HG03135 (cell line): ENCODE measurements around the gene IFI27.

ENCODE experiments used
- ATAC-seq: cut with Tn5 transposase; IDR thresholded peaks from one replicate; pipeline ENCODE4 v1.9.1; 2021; ENCODE audit warnings: mild to moderate bottlenecking, moderate library complexity; ENCODE audit not compliant: unreplicated experiment

The IFI27 gene

GRCh38 chr14:94102768-94103482 is 7.6 kb upstream of the IFI27 start:
- no peak for ATAC-seq

DNA sequence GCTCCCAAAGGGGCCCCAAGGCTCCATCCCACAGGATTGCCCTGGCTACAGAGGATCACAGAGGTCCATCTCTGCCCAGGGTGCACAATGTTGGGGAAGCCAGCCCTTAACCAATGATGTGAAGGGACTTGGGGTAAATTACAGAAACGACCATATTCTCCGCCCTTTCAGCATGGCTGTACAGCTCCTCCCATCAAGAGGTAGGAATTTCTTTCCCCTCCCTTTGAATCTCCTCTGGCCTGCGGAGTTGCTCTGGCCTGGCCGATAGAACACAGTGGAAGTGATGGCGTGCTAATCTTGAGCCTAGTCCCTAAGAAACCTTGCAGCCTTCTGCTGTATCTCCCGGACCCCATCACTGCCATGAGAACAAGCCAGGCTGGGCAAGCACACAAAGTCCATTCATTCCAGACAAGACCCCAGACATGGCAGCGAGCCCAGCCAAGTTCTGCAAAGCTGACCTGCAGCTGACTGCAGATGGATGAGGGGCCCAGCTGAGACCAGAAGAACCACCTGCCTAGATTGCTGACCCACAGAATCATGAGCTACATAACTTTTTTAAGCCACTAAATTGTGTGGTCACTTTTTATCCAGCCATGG is 6.9 kb upstream of the IFI27 start:
- ATAC-seq, result no peak

- no peak for ATAC-seq
Observed at GRCh38 chr14:94104731-94105130, 5.8 kb upstream of the IFI27 start.

DNA sequence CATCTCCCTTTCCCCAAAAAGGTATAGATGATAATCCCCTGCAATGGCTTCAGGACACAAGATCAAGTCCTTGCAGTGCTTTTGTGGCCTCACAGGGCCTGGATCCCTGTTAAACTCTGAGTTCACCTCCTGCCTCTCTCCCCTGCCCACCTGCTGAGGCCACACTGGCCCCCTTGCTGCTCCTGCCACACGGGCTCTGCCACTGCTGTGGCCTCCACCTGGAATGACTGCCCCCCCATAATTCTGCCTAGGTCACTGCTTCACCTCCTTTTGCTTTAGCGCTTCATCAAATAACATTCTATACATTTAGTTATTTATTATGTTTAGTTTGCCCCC is 653 bp upstream of the IFI27 start:
- ATAC-seq, result no peak

- ATAC-seq, result no peak
Observed at GRCh38 chr14:94111276-94112095, 950 bp downstream of the IFI27 start.

DNA sequence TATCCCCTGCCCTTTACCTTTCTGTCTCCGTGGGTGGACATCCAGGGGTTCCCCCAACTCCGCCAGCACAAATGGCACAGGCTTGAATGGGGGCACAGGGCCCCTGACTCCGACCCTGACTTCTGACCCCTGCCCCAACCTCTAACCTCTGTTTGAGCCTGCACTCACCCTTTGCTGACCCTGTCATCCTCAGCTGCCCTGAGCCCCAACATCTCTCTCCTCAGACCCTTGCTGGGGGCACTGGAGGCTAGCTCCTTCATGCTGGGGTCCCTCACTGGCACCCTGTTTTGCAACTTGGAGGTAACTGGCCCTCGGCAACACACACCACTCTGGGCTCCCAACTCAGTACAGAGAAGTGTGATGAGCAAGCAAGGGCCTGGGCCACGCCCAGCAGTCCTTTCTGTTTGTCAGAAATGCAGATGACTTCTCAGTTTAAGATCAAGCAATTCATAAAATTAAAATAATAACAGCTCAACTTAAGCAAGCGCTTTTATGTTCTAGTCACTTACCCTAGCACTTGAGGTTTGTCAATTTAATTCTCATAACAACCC is 2.1 kb downstream of the IFI27 start:
- no peak for ATAC-seq

DNA sequence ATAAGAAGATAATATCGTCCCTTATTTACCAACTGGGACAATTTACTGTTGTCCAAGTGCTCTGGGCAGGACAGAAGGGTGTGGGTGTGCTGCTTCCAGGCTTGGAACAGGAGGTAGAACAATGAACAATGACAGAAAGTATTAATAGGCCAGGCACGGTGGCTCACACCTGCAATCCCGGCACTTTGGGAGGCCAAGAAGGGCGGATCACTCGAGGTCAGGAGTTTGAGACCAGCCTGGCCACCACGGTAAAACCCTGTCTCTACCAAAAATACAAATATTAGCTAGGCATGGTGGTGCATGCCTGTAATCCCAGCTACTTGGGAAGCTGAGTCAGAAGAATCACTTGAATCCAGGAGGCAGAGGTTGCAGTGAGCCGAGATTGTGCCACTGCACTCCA is 2.5 kb downstream of the IFI27 start:
- no peak for ATAC-seq

DNA sequence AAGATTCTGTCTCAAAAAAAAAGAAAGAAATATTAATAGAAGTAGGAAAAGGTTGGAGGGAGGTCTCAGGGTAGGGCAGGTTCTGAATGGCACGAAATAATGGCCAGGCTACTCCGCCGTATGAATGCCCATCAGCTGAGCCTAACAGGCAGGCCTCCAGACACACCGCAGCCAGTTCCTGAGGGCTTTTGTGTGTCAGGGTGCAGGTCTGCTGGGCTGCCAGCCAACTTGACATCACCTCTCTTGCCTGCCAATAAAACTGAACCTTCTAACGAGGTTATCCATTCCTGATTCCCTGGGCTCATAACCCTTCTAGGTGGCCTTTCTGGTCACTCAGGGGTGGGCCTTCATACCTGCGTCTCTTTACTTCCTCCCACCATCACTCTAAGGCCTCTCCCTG is 3.0 kb downstream of the IFI27 start:
- no peak for ATAC-seq

DNA sequence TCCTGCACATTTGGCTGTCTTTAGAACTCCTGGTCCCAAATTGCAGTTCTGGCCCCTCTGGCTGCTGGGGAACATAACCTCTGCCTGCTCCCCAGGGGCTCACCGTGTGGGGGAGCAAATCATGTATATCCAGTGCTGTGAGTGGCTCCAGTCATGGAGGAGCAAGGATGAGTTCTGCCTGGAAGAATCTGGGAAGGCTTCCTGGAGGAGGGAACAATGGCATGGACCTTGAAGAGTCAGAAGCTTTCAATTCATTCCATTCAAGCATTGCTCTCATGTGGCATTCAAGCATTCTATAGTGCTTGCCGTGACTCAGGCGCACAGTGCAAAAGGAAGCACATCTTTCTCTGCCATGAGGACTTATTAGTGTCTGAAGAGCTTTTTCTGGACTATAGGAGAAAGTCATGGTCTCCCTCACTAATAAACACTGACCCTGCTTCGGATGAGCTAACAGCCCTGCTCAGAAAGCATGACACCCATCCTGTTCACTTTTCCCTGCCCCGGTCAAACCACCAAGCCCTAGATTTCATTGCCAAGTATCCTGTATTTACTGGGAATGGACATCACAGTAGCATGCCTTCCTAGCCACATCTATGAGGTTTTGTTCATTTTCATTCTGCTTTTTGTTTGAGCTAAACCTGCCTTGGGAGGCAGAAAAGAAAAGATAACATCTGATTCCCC is 3.5 kb downstream of the IFI27 start:
- no peak for ATAC-seq

DNA sequence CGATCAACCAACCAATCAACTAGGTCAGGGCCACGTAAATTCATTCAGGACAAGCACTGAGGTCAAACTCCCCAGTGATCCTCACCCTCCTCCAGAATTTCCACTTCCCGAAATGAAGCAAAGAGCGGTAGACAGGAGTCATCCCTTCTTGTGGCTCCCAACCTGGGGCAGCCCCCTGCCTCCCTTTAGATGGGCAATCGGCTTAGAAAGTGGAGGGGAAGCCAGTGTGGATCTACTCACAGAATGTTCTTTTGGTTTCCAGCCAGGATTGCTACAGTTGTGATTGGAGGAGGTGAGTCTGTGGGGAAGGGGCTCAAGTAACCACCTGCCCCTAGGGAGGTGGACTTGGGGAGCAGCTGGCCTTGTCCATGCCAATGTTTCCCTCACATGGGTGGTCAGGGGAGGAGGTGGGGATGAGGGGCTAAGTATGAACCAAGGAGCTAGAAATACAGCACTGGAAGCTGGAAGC is 4.1 kb downstream of the IFI27 start:
- ATAC-seq, result no peak

DNA sequence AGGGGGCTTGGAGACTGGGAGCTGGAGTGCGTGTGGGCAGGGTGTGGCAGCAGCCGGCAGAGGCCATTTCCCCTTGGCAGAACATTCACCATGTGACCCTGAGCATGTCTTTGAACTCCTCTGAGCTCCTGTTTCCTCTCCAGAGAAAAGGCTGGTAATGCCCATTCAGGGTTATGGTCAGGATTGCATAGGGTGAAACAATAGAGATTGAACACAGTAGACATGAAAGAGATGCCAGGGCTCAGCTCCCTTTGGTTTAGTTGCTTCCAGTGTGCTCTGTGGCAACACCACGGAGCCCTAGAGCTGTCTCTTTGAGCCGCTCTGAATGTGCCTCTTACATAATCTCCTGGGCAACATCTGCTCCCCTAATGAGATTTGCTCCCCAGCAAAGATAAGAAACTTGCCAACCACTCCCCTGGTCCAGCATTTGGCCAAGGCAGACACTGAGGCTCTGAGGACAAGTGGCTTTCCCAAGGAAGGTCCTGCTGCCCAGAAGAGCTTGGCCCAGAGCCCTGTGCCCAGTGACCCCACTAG is 4.6 kb downstream of the IFI27 start:
- no peak for ATAC-seq

GRCh38 chr14:94115631-94116030 is 5.1 kb downstream of the IFI27 start:
- ATAC-seq, result no peak

DNA sequence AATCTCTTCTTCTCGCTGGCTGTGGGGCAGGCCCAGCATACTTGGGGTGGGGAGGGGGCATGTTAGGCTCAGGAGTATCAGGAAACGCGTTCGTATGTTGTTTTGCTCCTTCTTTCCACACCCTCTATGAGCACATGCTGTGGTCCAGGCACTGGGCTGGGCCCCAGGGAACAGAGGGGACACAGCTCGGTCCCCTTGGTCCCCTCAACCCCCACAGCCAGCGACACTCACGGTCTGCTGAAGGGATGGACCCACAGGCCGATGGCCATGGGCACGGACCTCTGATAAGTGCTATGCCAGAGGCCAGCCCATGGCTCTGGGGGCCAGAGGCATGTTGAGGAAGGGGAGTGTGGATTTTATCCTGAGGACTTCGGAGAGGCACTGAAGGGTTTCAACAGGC is 6.2 kb downstream of the IFI27 start:
- no peak for ATAC-seq

DNA sequence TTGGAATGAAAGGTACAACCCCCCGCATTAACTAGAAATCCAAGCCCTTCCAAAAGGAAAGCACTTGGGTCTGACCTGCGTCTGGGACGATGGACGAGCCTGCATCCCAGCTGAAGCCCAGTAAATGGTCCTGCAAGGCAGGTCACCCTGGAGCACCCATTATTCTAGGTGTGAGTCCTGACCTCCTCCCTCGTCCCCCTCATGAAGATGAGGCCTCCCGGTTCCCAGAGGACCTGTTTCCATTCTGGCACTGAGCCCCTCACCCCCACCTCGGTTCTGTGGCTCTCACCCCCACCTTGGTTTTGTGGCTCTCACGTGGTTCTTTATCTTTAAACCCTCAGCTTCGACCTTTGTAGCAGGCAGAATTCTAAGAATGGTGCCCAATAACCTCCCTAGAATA is 7.3 kb downstream of the IFI27 start:
- ATAC-seq, result no peak

- ATAC-seq, result no peak
Observed at GRCh38 chr14:94119071-94119470, 8.5 kb downstream of the IFI27 start.

DNA sequence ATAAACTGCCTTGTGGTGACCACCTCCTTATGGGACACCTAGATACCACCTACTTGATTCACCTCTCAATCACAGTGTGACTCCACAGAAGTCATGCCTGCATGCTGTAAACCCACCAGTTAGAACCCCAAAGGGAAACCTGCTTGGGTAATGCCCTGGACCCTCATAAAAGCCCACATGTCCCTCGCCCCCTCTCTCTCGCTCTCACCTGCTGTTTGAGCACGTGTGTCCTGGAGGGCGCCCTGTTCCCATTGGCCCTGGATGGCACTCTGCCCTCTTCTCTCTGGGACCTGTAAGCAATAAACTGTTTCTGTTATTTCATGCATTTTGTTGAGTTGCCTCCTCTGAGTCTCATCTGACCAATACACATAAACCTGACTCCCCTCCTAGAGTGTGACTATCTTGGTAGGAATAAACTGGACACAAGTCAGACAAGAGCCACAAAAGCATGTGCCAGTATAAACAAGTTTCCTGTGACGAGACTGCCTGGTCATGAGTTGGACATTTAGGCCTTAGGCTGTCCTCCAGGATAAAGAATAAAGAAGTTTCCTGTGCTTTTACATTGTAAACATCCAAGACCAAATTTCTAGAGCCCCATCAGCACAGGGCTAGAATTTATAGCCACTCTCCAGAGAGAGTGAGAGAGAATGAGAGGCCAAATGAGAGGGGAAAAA is 10.3 kb downstream of the IFI27 start:
- ATAC-seq, result no peak

- ATAC-seq, result no peak
Observed at GRCh38 chr14:94121485-94121884, 10.9 kb downstream of the IFI27 start.

- ATAC-seq, result no peak
Observed at GRCh38 chr14:94122438-94122837, 11.9 kb downstream of the IFI27 start.

DNA sequence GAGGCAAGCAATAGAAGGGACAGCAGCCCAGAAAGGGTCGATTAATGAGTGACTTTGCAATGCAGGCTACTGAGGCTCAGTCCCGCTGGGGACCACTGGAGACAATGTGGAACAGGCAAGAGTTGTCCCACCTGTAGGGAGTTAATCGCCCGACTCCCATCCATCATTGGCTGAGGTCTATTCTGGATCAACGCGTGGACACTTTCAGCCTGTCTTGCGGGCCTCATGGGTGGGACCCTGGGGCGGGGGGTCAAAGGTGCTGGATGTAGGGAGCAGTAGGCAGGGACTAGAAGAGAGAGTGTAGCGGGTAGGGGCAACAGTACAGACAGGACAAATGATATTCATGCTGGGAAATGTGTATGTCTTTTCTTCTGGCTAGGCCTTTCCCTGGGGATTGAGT is 12.8 kb downstream of the IFI27 start:
- no peak for ATAC-seq

GRCh38 chr14:94123868-94124267 is 13.3 kb downstream of the IFI27 start:
- ATAC-seq, result no peak
